K562 (cell line): ENCODE results near the gene SPG21. TPM values are rescaled to one million over a fixed set of nuclear protein-coding genes. Genes with fewer than 3 reads are reported as not detected.

Experiments
- ATAC-seq: fragments of 200-7000 bp; cut with Tn5 transposase; 3 replicates; pipeline ENCODE4 v1.9.1; 2020; ENCODE audit warnings: moderate library complexity
- BruUV-seq: library from RNA; stranded (reverse); fragments of 400-500 nt; replicated peaks from 2 replicates; lab custom pipeline; 2021; lab: Mats Ljungman, UMichigan
- CTCF ChIA-PET: fragments of 300-600 bp; formaldehyde crosslinking; extraction: SDS; loops from one replicate; lab custom pipeline; 2021; ENCODE audit warnings: low intra/inter-chr PET ratio; lab: Yijun Ruan, JAX
- POLR2A ChIA-PET: fragments of 300-600, 350-650 bp; sonication (Branson Sonifier 250); formaldehyde crosslinking; extraction: SDS; loops from one replicate; lab custom pipeline; 2021; ENCODE audit warnings: antibody characterized with exemption, inconsistent platforms; lab: Yijun Ruan, JAX
- DNase-seq, 4 experiments: peaks; one replicate each; pipeline versions ENCODE4 v3.0.0 to v3.0.0-alpha.2; 2011 to 2018; ENCODE audit warnings: low spot score in 3 of 4, mixed read lengths in 3 of 4; ENCODE audit errors: extremely low read depth in 1 of 4
- FAIRE-seq: peaks from 2 replicates; lab custom pipeline; 2011; peaks lifted over from hg19 to GRCh38; lab: Jason Lieb, UNC
- H2AFZ ChIP-seq: 2 replicates; pipeline ENCODE4 v1.6.0; 2011; ENCODE audit warnings: low read depth, low read length, control low read depth, inconsistent platforms
- H3K27ac ChIP-seq: fragments of 200-600 bp; 3 replicates; pipeline ENCODE4 v1.8.0; 2011; ENCODE audit warnings: low read depth, mild to moderate bottlenecking, control low read depth, inconsistent platforms, low read length, moderate library complexity, mixed read lengths; ENCODE audit errors: extremely low read depth
- H3K27me3 ChIP-seq, 2 experiments: fragments of 300-600 bp in 1 of 2; 2 replicates in 1 of 2; 3 replicates in 1 of 2; pipeline versions ENCODE4 v1.6.0 to v1.8.0; 2011; ENCODE audit warnings: inconsistent platforms in 2 of 2, low read length in 2 of 2, mild to moderate bottlenecking in 1 of 2, mixed read lengths in 1 of 2, moderate library complexity in 1 of 2; ENCODE audit not compliant: control insufficient read depth in 2 of 2, insufficient read depth in 2 of 2
- H3K36me3 ChIP-seq: fragments of 300-600 bp; 3 replicates; pipeline ENCODE4 v1.8.0; 2011; ENCODE audit warnings: mild to moderate bottlenecking, low read length, inconsistent platforms; ENCODE audit not compliant: control insufficient read depth, insufficient read depth
- H3K4me1 ChIP-seq, 2 experiments: fragments of 200-600 bp in 1 of 2; replicated peaks in 1 of 2; 2 replicates in 1 of 2; 3 replicates in 1 of 2; pipeline versions ENCODE4 v1.5.1 to v1.8.0; 2011; ENCODE audit warnings: inconsistent platforms in 2 of 2, low read length in 2 of 2, mild to moderate bottlenecking in 1 of 2, mixed read lengths in 1 of 2, moderate library complexity in 1 of 2; ENCODE audit not compliant: control insufficient read depth in 2 of 2, insufficient read depth in 2 of 2
- H3K4me2 ChIP-seq: 2 replicates; pipeline ENCODE4 v1.6.1; 2011; ENCODE audit warnings: low read length, control low read depth, inconsistent platforms, mixed read lengths; ENCODE audit not compliant: insufficient read depth
- H3K4me3 ChIP-seq: fragments of 200-600 bp; sonication (generic), shearing (Covaris generic); 2 replicates; pipeline ENCODE4 v1.5.1; 2016; ENCODE audit warnings: control low read depth, inconsistent platforms
- H3K79me2 ChIP-seq: fragments of 200-600 bp; 3 replicates; pipeline ENCODE4 v1.8.0; 2011; ENCODE audit warnings: low read length, inconsistent platforms; ENCODE audit not compliant: control insufficient read depth, insufficient read depth
- H3K9ac ChIP-seq, 2 experiments: 2 replicates each; pipeline versions ENCODE4 v1.6.0 to v1.6.1; 2011; ENCODE audit warnings: low read depth in 2 of 2, low read length in 2 of 2, control low read depth in 1 of 2, inconsistent platforms in 1 of 2, mild to moderate bottlenecking in 1 of 2, mixed read lengths in 1 of 2; ENCODE audit not compliant: insufficient read depth in 1 of 2
- H3K9me1 ChIP-seq: one replicate; pipeline ENCODE4 v1.6.0; 2011; ENCODE audit warnings: inconsistent platforms, mild to moderate bottlenecking, low read length, moderate library complexity; ENCODE audit not compliant: control insufficient read depth, insufficient read depth
- H3K9me3 ChIP-seq: replicated peaks from 2 replicates; pipeline ENCODE4 v1.5.1; 2011; ENCODE audit warnings: low read depth, low read length, inconsistent platforms; ENCODE audit not compliant: control insufficient read depth, insufficient read depth
- H4K20me1 ChIP-seq: replicated peaks from 2 replicates; pipeline ENCODE4 v1.6.1; 2011; ENCODE audit warnings: low read length, inconsistent platforms, mixed read lengths; ENCODE audit not compliant: control insufficient read depth, insufficient read depth
- ATF1 ChIP-seq, 2 experiments: fragments of 450-650 bp in 1 of 2; IDR thresholded peaks; 2 replicates each; pipeline ENCODE4 v1.6.1; 2016; ENCODE audit warnings: missing compliant biosample characterization in 1 of 2, missing genetic modification characterization in 1 of 2
- ELF2 ChIP-seq: fragments of 250-450 bp; sonication (Bioruptor Pico); IDR thresholded peaks from 2 replicates; pipeline ENCODE4 v1.5.0; 2021; ENCODE audit warnings: mild to moderate bottlenecking
- EP300 ChIP-seq: IDR thresholded peaks from 2 replicates; pipeline ENCODE4 v1.6.1; 2012; ENCODE audit warnings: low read length, improper control_type of control experiment
- FOXA3 ChIP-seq, 2 experiments: fragments of 450-650 bp in 1 of 2; sonication (generic) in 1 of 2; formaldehyde crosslinking; IDR thresholded peaks in 1 of 2; conservative IDR thresholded peaks in 1 of 2; 2 replicates each; pipeline versions ENCODE4 v1.4.0 to v1.8.0; 2020 to 2022; ENCODE audit warnings: mild to moderate bottlenecking in 2 of 2, missing genetic modification reagents in 1 of 2
- ILK ChIP-seq: fragments of 450-650 bp; IDR thresholded peaks from 2 replicates; pipeline ENCODE4 v1.6.1; 2016; ENCODE audit warnings: missing genetic modification characterization, low read depth, mild to moderate bottlenecking, missing compliant biosample characterization, moderate library complexity, borderline replicate concordance
- KDM1A ChIP-seq, 2 experiments: fragments of 450-650 bp; IDR thresholded peaks; 2 replicates each; pipeline ENCODE4 v1.6.1; 2016; ENCODE audit warnings: mild to moderate bottlenecking in 2 of 2
- MCM5 ChIP-seq: fragments of 450-650 bp; IDR thresholded peaks from 2 replicates; pipeline ENCODE4 v1.6.1; 2016; ENCODE audit warnings: low read depth
- MIER1 ChIP-seq: fragments of 450-650 bp; IDR thresholded peaks from 2 replicates; pipeline ENCODE4 v1.6.1; 2016; ENCODE audit warnings: antibody characterized with exemption, mild to moderate bottlenecking, low read depth
- OTX1 ChIP-seq: fragments of 450-650 bp; formaldehyde crosslinking; IDR thresholded peaks from 2 replicates; pipeline ENCODE4 v1.4.0; 2022; ENCODE audit warnings: mild to moderate bottlenecking
- PPARD ChIP-seq: fragments of 250-450 bp; sonication (Bioruptor Pico); IDR thresholded peaks from 2 replicates; pipeline ENCODE4 v1.8.0; 2022; ENCODE audit warnings: inconsistent platforms, mild to moderate bottlenecking, moderate library complexity
- RBM39 ChIP-seq: fragments of 200-400 bp; formaldehyde crosslinking; optimal IDR thresholded peaks from 2 replicates; pipeline ENCODE3; 2018; ENCODE audit warnings: low read depth, low read length
- ZBTB2 ChIP-seq: fragments of 450-650 bp; IDR thresholded peaks from 2 replicates; pipeline ENCODE4 v1.6.1; 2016; ENCODE audit warnings: antibody characterized with exemption
- ZNF347 ChIP-seq: fragments of 450-650 bp; formaldehyde crosslinking; IDR thresholded peaks from 2 replicates; pipeline ENCODE4 v1.4.0; 2020; ENCODE audit warnings: low read depth, mild to moderate bottlenecking, moderate library complexity
- ZNF408 ChIP-seq: fragments of 250-450 bp; sonication (Bioruptor Pico); IDR thresholded peaks from 2 replicates; pipeline ENCODE4 v1.4.0; 2020; ENCODE audit warnings: low read depth, mild to moderate bottlenecking, moderate library complexity
- WGBS: fragments of 100-300 bp; shearing (Covaris generic); methylation state at CpG from one replicate; pipeline ENCODE4 v1.1.6; 2016; ENCODE audit warnings: low coverage, mixed read lengths; ENCODE audit not compliant: insufficient coverage; ENCODE audit errors: missing lambda C conversion rate; 5-methylcytosine and 5-hydroxymethylcytosine counted together
- in situ Hi-C: fragments of 300-500 bp; cut with MboI; formaldehyde crosslinking; loops from 4 replicates; pipeline ENCODE4 v1.15.0; 2018; ENCODE audit warnings: inconsistent platforms, mixed read lengths
- intact Hi-C: fragments of 100-400 bp; cut with micrococcal nuclease; formaldehyde crosslinking; loops from 2 replicates; pipeline ENCODE4 v1.14.2; 2022
- polyA plus RNA-seq, 8 experiments: library from polyadenylated mRNA; depleted of rRNA in 4 of 8; stranded (reverse) in 5 of 8; unstranded in 3 of 8; fragments of >200 nt; fragmentation: Nextera tagmentation in 2 of 8; fragmentation: Illumina TruSeq in 1 of 8; extraction: Ambion mirVana in 2 of 8; extraction: Trizol in 1 of 8; gene quantifications; 2 replicates each; pipeline versions ENCODE4 v1.2.1 to v1.2.3, GENCODE V29; 2011 to 2014; ENCODE audit warnings: inconsistent platforms in 1 of 8, missing spikeins in 1 of 8
- total RNA-seq, 7 experiments: library from RNA; depleted of rRNA in 6 of 7; stranded (reverse); fragments of >200 nt in 6 of 7; fragmentation: Illumina TruSeq in 2 of 7; extraction: Trizol in 2 of 7; gene quantifications; 2 replicates each; pipeline versions ENCODE4 v1.2.1 to v1.2.3, GENCODE V29; 2011 to 2021; ENCODE audit warnings: low replicate concordance in 1 of 7

The SPG21 gene
- total and polyA plus RNA-seq, 9 of the 15 experiments (the other 6 are each of a cell fraction or from before 2014, with no cell fraction given) = 22.8 to 98.8 (median 65.1) TPM

GRCh38 chr15:64981812-64982431, 7.8 kb downstream of the SPG21 start:
- no peaks in the 10 kb centered on the region for H3K9me1 ChIP-seq
- ChIA-PET POLR2A (interaction anchor here (0.7 to 1.2 kb wide), 2 partner anchors 12 to 25 kb away, joined by 3 to 4 read pairs; no protein-coding TSS in a partner anchor), CTCF (no interaction called here)
- peaks cover 46% of the 10 kb centered on the region; the same call in 2 of the 3 replicates for H3K36me3 ChIP-seq
- no peak overlapping the region for H3K27ac ChIP-seq
- FAIRE-seq = no peak
- no peaks in the 10 kb centered on the region for H4K20me1 ChIP-seq
- H3K9me3 ChIP-seq = no peaks in the 10 kb centered on the region
- intact Hi-C loops = no loop called here
- in situ Hi-C loops = no loop called here
- H3K9ac ChIP-seq = no peak overlapping the region
- no TSS peak for BruUV-seq
- no peaks in the 10 kb centered on the region for H3K27me3 ChIP-seq
- ATAC-seq = no peak
- no peak for TF ChIP-seq OTX1 (CRISPR knock-in tag)
- TF ChIP-seq ZNF347 (CRISPR knock-in tag) = no peak
- no peaks in the 10 kb centered on the region for H3K4me1 ChIP-seq
- WGBS = 92% methylated on average over 4 of the region's 6 CpGs
- no peak overlapping the region for H3K4me3 ChIP-seq
- DNase-seq = no peak
- no peak overlapping the region for H2AFZ ChIP-seq
- H3K79me2 ChIP-seq = peaks cover 1% of the 10 kb centered on the region; the same call in 1 of the 3 replicates
- H3K4me2 ChIP-seq = no peak overlapping the region

- Histone ChIP-seq H3K9me1 (no peaks in the 10 kb centered on the region), H3K9ac (no peak overlapping the region; a peak in 1 of 4 replicates), H3K27ac (no peak overlapping the region), H4K20me1 (no peaks in the 10 kb centered on the region), H3K9me3 (no peaks in the 10 kb centered on the region), H3K79me2 (no peaks in the 10 kb centered on the region), H3K27me3 (no peaks in the 10 kb centered on the region), H3K4me2 (no peak overlapping the region), H2AFZ (no peak overlapping the region), H3K36me3 (peaks cover 59% of the 10 kb centered on the region), H3K4me1 (no peaks in the 10 kb centered on the region), H3K4me3 (no peak overlapping the region)
- ATAC-seq (no peak), FAIRE-seq (no peak), DNase-seq (no peak)
- 76% methylated on average over 7 of the region's 7 CpGs for WGBS
- in situ Hi-C loops = no loop called here
- ChIA-PET CTCF (no interaction called here), POLR2A (interaction anchor here (1.5 kb wide), 1 partner anchor 8 kb away, joined by 5 read pairs; no protein-coding TSS in a partner anchor)
- no TSS peak for BruUV-seq
- intact Hi-C loops = no loop called here
- TF ChIP-seq PPARD (no peak), KDM1A (IDR thresholded peaks at IDR 0.05) (no peak), ZNF408 (CRISPR knock-in tag) (no peak), RBM39 (no peak), ATF1 (CRISPR knock-in tag; IDR thresholded peaks at IDR 0.05) (no peak), ATF1 (tag; IDR thresholded peaks at IDR 0.05) (no peak), ELF2 (no peak), FOXA3 (CRISPR knock-in tag; conservative IDR thresholded peaks at IDR 0.05 in 1 of 2, IDR thresholded peaks at IDR 0.05 in 1 of 2) (no peak), ILK (tag) (no peak), MIER1 (no peak), MCM5 (no peak), EP300 (no peak), ZBTB2 (no peak)
These were observed 10.4 kb downstream of the SPG21 start for GRCh38 chr15:64979252-64979710.
